NOMO-1 treated with dmso at 0.1 percent for 144 hours (cell line): ENCODE results near the gene ILKAP.
A peak's percentile ranks its signal among the peaks of the same experiment; 100 is the strongest.
"Not testable (repeated sequence)": the region's sequence is repeated elsewhere in the genome, so short reads cannot be mapped to it uniquely, and the experiment has no call there.

ENCODE experiments used
- DNase-seq: peaks from one replicate; lab custom pipeline; 2025; ENCODE audit not compliant: unreplicated experiment; lab: John Stamatoyannopoulos, UW

The ILKAP gene

DNA sequence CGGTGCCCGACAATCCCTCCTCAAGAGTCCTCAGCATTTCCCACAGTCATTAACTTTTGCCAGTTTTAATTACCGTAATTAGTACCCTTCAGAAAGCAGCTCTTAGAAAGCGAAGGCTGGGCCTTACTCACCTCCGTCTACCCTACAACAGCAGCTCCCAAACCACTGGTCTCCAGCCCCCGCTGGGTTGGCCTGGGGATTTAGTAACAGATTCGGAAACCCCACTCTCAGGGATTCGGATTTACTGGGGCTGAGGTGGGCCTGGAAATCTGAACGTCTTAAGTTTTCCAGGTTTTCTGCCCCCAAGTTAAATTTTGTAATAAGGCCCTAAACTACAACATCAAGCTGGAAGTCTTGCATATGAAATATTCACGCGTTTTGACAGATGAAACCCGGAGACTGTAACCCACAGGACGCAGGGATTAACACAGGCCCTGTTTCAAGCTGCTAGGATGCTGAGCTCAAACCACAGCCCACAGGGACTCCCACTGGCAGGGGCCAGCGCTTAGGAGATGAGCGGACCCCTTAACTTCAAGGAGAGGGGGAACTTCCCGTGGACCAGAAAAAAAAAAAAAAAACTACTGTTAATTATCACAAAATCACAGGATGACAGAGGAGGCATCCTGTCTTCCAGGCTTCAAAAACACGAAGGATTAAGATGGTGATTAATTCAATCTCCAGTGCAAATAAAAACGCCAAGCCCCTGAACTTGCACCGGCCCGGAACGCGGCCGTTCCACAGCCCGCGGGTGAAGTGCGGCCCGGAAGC lies 985 bp downstream of the ILKAP start:
- DNase-seq: peak; percentile 1

DNA sequence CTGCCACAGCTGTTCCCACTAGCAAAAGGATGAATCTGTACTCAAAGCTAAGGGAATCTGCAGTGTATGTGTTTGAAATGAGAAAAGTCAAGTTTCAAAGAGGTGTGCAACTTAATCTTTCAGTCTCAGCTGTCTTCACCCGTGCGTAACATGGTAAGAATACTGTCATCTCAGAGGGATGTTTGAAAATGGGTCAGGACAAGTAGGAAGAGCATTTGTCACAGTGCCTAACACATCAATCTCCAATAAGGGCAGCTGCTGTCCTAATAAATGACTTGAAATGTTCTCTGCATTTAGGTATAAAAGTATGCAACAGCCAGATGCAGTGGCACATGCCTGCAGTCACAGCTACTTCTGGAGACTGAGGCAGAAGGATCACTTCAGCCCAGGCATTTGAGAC lies 13.1 kb downstream of the ILKAP start:
- no peak for DNase-seq

DNA sequence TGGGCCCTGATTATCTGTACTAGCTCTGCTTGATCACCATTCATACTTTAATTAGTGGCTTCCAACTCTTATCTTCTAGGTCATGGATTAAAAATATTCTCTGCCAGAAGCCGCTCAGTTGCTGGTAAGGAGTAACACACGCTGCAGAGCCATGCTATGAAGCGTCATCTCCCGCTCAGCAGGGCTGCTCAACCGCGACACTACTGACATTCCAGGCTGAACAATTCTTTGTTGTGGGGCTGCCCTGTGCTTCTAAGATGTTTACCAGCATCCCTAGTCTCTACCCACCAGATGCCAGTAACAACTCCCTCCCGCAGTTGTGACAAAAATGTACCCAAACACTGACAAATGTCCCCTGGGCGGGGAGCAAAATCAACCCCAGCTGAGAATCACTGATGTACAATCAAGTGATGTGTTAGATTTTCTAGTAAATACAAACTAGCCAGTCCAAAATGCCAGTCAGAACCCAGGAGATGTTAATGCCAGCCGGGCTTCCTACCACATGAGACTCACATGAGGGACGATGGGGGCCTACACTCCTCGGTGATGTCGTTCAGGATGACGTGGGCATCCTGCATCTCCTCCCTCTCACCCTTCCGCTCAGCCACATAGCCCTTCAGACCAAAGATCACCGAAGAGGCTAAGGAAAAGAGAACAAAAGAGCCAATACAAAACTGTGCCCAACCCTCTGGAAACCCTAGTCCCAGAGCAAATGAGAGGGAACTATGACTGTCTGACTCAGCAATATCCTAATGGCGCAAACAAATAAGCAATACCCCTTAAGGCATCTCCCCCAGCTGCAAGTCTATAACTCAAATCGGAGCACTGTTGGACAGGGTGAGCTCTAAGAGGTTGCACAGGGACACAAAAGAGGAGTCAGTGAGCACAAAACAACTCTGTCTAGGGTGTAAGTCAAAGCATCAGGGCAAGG lies 15.6 kb downstream of the ILKAP start:
- no peak for DNase-seq

DNA sequence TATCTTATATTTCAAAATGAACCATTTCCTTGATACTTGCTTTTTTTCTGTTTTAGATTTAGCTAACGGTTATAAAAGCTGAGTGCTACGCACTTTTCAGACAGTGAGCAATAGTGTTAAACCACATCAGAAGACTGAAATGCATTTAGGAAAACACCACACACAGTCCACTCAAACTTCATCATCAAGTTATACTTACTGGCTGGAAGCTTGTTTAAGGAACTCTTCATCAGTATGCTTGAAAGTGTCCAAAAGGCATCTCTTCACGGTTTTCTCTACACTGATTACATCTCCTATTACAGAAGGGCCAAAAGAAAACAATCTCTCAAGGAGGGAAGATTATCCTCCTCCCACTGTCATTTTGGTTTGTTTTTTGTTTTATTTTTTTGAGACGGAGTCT lies 19.7 kb downstream of the ILKAP start:
- DNase-seq: no peak

DNA sequence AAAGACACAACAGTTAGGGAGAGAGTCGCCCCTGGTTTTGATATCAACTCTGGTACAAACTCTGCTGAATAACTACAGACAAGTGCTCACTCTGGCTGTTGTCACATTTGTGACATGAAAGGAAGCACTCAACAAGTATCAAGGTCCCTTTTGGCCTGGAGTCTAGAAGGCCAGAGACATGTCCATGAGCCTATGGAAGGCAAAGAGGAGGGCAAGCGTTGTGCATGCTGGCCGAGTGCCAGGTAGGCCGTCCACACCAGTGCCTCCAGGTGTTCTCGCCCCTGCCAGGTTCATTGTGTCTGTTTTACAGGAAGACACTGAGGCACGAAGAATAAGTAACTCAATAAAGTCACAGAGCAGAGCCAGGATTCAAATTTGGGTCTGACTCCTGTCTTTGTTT lies 21.1 kb downstream of the ILKAP start:
- no peak for DNase-seq

DNA sequence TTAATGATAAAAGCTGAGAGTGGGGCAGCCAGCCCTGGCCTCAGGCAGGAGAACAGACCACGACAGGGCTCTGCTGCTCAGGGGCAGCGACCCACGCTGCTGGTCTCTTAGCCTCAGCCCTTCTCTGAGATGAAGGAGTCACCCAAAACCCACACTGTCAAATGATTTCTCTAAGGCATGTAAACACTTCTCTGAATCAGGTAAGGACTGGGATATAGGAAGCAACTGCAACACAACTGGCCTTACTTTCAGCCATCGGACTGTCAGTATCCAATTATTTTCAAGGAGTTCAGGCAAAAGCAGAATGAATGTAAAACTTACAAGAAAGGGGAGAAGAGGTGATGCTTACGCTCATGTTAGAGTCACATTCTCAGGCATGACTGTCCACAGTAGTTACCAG lies 22.9 kb downstream of the ILKAP start:
- no peak for DNase-seq

DNA sequence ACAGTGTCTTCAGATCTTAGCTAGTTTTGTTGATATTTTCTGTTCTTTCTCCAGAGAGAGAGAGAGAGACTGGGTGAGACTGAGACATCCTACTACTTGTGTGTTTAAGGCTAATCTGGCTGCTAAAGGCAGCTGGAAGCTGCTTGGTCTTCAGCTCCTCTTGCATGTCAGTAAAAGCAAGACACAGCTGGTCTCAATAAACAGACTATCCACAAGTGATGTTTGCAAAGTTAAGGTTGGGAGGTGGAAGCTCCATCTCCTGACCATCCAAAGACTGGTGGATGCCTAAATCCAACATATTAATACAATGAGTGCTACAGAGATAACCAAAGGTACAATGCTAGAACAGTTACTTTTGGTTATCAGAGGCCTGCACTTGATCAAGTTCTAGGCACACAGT lies 26.9 kb downstream of the ILKAP start:
- no peak for DNase-seq

DNA sequence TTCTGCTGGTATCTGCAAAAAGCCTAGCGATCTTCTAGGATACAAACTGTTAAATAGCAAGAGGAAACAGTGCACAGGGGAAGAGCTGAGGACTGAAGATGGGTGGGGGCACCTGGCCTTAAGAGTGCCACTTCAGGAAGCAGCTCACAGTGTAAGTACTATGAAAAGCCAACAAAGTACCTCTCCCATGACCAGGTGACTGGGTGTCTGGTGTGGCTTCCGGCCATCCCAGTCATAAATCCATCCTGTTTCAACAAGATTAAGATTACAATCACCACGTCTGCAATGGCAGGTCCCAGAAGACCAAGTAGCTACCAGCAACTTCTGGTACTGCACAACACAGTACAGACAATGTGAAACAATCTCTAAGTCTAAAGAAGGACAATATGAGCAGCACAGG lies 28.8 kb downstream of the ILKAP start:
- no peak for DNase-seq

DNA sequence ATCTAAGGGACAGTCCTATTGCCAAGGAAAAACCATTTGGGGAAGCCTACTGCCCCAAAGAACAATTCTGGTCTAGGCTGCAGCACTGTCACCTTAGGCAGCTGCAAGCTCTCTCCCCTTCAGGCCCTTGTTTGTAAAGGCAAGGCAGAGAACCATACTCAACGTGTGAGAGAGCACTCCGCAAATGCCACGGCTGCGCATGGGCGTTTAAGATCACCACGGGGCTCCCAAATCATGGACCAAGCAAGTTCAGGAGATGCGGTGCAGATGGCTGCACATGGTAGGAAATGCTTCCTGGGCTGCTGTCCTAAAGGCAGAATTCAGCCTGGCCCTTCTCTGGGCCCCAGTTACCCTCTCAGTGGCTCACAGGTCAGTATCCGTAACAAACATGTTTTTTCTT lies 29.2 kb downstream of the ILKAP start:
- no peak for DNase-seq

DNA sequence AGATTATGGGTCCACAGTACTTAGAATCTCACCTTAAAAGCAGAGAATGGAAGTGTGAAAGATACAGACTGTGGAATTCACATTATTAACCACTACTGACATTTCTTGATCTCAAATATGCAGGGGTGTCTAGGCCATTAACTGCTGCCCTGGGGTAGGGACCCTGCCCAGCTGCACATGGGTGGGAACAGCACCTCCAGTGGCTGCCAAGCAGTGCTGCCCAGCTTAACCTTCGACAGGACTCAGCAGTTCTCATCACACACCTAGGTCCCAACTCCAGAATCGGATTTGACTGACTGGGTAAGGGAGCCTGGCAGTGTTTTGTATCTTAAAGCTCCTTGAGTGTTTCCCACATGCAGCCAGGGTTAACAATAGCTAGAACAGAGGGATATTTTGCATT lies 29.8 kb downstream of the ILKAP start:
- no peak for DNase-seq

DNA sequence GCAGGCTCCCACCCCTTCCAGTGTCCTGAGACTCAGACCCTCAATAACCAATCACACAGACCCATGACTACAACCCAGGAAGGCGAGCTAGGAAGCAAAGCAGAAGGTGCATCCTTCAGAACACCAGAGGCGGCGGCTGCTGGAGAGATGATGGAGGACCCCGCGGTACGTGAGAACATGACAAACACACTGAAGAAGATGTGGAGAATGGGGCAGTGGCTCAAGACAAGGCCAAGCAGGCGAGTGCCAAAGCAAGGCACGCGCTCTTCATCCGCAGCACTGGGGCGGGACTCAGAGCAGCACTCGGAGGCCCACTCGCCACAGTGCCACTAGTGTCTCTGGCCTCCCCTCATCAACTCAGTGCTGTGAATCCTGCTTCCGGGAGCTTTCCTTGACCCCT lies 31.1 kb downstream of the ILKAP start:
- DNase-seq: no peak

DNA sequence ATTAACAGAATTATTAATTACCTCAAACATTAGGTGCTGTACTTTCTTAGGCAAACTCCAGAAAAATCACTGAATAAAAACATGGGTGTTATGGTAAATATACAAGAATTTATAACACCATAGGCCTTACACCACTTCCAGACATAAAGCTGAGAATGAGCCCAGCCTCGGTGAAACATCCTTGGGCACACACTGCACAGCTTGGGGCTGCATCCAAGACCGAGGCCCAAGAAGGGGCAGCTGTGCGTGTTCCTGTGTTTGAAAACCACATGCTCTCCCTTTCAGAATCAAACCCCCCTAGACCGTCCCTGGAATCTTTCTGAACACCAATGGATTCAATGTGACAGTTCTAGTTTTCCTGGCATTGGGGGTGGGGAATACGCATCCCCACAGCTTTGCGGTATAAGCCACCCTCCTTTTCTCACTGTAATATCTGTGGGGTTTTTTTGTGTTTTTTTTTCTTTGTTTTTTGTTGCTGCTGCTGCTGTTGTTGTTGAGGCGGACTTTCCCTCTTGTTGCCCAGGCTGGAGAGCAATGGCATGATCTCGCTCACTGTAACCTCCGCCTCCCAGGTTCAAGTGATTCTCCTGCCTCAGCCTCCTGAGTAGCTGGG lies 31.8 kb downstream of the ILKAP start:
- no peak for DNase-seq

DNA sequence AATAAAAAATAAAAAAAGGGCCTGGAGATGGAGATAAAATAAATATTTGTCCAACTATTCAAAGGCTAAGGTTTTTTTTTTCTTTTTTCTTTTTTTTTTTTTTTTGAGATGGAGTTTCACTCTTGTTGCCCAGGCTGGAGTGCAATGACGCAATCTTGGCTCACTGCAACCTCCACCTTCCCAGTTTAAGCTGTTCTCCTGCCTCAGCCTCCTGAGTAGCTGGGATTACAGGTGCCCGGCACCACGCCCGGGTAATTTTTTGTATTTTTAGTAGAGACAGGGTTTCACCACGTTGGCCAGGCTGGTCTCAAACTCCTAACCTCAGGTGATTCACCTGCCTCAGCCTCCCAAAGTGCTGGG lies 32.4 kb downstream of the ILKAP start:
- DNase-seq: not testable (repeated sequence)

DNA sequence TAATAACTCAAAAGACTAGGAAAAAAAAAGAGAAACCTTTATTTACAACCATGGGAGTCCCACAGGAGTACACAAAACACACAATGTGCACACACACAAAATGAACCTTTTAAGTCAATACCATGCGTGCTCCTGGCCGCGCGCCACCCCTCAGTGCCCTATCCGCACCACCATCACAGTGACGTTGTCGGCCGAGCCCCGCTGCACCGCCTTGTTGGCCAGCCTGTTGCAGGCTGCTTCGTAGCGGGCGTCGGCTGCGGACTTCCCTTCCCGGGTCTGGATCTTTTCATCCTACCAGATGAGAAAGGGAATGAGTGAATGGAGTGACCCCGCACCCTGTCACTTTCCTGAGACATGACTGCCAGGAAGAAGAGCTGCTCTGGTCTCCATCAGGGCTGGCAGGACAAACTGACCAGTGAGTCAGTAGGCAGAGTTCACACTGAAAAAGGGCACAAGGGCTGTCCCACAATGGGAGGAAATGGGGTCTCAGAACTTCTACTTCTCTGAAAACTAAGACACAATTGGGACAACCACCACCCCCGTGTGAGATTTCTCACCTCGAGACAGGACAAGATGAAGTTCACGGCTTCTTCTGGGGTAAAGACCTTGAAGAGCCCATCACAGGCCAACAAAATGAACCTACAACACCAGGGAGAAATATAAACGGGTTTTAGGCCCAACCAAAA lies 33.0 kb downstream of the ILKAP start:
- DNase-seq: no peak

DNA sequence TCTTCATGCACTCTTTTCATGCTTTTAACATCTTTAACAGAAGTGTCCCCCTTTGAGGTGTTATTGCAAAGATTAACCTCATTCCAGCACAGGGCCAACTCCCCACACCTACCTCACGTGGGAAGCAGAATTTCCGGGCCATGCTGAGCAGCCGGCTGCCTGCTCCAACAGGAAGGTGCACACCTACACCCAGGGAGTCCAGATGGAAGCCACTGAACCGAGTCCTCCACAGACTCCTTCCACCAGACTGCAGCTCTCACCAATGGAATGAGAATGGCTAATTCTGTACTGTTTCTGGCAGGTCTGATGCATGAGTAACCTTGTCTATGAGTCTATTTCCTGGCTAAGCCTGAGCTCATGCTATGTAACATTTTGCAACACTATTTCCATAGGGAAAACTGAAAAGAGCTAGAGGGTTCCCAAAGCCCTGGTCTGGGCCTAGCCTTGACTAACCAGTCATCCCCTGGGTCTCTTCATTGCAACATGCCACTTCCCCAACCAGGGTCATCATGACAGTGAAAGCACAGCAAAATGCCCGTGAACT lies 33.7 kb downstream of the ILKAP start:
- DNase-seq: no peak

DNA sequence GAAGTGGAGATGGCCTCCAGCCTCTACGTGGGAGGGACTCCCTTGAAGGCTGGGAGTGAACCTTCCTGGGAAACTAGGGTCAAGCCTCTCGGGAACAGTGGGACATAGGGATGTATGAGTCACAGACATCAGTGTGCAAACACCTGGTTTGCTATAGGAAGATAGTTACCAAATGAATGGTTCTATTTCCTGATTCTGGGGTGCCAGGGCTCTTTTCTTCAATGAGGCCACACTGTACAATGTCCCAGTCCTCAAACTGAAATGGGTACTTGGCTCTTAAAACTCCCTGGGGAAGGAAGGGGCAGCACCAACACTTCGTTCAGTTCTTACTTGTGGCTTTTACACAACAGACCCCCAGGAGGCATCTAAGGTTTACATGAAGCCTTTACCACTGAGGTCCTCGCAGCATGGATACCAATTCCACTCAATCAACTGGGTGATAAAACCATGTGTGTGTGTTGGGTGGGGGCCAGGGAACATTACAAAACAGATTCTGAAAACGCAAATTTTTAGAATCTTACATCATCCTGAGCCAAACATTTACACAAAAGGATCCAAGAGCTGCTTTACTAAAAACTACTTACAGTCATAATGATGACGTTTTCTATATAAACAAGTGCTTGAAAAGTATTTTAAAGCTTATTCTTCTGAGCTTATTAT lies 34.3 kb downstream of the ILKAP start:
- no peak for DNase-seq

DNA sequence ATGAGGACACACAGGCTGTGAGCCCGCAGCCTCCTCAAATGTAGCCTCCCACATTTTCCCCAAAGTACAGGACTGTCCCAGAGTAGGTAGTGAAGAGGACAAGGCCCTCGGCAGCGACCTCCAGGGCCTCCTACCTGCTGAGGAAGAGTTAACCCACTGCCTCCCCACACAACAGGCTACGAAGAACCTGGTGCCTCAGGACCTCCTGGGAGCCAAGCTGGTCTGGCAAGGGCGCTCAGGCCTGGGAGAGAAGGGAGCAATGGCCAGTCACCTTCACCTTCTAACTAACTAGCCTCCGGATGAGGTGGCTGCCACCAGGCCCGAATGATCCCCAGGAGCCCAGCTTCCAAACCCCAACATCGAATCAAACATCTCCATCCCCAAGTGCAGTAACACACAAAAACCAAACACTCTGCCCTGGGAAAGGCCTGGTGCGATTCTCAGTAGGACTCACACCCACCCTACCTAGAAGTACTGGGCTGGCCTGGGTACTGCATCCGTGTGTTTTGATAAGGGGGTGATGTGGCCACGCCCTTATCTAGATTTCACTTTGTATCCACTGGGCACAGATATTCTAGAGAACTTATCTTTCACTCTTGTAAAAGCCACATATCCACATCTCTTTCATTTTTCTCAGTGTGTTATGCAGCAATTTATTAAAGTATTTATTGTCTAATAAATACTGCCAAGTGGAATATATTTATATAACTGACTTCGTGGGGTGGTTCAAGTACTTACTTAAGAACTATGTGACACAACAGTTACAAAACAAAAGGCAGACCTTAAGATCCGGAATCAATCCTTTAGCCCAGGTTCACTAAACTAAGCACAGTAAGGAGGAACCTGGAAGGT lies 35.1 kb downstream of the ILKAP start:
- DNase-seq: no peak

DNA sequence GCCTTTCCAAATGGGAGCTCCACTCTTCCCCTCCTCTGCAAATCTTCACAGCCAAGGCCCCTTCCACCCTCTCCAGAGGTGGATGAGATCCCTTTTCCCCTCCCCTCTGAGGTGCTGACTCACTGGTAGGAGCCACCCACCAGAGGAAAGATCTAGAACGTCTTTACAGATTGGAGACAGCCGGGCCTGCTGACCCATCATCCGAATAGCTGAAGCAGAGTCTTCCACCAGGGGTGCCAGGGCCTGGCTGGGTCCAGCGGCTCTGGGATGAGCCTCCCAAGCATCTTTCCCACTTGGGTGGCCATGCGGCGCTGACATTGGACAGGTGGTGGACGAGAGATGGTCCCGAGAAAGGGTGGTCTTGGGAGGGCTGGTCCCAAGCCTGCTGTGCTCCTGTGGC lies 35.7 kb downstream of the ILKAP start:
- DNase-seq: no peak

DNA sequence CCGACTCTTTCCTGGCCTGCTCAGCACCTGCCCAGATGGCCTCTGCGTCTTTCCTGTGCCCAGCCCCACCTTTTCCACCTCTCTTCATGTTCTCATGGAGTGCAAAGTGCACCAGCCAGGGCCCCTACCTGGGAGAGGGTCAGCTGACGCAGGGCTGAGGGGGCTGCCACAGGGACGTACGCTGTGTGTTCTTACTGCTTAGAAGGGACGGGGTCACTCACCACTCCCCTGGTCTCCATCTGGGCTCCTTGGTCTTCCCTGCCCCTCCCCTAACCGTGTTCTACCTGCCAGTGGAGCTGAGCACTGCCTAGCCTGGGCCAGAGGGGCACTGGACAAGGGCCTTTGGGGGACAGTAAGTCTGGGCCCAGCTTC lies 36.2 kb downstream of the ILKAP start:
- DNase-seq: no peak
